GM21360 (cell line): ENCODE measurements around the gene RXRA.

Experiments used
- ATAC-seq: cut with Tn5 transposase; IDR thresholded peaks from one replicate; pipeline ENCODE4 v1.9.1; 2021; ENCODE audit warnings: mild to moderate bottlenecking, moderate library complexity; ENCODE audit not compliant: unreplicated experiment

RXRA gene

DNA sequence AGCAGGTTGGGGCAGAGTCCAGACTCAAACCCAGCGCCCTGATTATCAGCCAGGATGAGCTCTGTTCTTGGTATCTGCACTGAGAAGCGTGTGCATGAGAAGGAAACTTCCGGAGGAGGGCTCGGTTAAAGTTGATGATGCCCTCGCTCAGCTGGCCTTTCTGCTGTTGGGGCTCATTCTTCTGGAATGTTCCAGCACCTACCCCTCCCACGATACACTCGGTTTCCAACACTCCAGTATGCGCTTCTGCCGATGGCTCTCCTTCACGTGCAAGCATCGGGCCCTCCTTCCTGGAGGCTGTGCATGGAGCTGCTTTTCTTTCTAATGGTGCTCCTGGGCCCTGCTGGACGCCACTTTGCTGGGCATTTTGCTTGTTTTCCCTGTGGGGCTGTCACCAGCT is 134.0 kb downstream of the RXRA start:
- no peak for ATAC-seq

DNA sequence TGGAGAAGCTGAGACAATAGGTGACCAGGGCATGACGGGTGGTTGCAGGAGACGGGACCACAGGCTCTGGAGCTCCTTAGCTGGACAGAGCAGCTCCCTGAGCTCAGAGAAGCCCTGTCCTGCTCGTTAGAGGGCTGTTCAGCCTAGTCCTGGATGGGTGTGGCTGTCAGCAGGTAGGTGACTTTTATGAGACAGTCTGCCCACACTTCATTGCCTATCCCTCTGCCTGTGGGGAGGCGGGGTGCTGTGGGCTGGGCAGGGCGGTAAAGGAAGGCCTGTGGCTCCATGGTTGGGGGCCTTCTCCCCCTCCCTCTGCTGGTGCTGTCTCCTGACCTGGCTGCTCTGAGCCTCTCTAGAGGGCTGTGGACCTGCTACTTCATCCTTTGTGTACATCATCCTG is 134.6 kb downstream of the RXRA start:
- no peak for ATAC-seq

DNA sequence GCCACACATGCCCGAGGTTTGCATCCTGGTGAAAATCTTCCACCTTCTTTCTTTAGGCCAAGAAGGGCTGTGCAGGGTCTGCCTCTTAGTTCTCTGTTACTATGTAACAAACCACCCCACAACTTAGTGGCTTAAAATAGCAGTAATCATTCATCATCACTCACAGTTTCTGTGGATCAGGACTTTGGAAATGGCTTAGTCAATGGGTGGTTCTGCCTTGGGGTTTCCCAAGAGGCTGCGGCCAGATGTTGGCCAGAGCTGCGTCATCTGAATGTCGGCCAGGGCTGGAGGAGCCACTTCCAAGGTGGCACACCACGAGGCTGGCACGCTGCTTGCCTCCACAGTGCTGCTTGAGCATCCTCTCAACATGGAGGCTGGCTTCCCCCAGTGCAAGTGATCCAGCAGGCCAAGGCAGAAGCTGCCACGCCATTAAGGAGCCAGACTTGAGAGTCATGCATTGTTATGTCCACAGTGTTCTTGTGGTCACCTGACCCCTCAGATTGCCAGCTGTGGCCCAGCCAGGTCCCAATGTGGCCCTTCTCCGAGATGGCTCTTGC is 135.2 kb downstream of the RXRA start:
- ATAC-seq, result no peak

DNA sequence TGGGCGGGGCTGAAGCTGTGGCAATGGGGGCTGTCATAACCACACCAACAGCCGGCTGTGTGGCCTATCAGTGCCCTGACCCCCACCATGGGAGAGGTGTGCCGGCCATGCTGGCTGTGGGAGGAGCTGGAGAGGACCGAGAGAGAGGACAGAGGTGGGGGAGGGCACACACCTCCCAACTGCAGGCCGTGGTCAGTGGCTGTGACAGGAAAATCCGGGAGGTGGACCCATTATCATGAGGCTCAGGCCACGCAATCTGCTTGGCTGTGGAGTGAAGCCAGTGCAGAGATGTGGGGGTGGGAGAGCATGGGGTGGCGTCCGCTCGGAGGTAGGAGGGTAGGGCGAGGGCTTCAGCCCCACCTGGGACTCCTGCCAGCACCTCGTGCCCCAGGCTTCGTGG is 136.1 kb downstream of the RXRA start:
- ATAC-seq, result no peak

DNA sequence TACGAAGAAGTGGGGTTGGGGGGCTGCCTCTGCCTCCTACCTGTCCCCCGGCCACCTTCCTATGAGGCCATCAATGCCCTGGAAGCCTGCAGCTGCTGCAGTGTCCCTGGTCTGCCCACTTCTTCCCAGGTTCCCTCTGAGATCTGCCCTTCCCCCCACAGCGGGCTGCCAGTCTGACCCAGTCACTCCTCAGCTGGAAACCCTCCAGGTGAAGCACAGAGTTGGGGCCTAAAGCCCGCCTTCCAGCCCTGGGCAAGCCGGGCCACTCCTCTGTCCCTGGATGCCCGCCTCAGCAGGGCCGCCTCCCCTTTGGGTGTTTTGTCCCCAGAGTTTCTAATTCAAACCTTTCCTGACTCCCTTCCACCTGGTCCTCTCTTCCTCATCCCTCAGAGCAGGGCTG is 137.0 kb downstream of the RXRA start:
- no peak for ATAC-seq

DNA sequence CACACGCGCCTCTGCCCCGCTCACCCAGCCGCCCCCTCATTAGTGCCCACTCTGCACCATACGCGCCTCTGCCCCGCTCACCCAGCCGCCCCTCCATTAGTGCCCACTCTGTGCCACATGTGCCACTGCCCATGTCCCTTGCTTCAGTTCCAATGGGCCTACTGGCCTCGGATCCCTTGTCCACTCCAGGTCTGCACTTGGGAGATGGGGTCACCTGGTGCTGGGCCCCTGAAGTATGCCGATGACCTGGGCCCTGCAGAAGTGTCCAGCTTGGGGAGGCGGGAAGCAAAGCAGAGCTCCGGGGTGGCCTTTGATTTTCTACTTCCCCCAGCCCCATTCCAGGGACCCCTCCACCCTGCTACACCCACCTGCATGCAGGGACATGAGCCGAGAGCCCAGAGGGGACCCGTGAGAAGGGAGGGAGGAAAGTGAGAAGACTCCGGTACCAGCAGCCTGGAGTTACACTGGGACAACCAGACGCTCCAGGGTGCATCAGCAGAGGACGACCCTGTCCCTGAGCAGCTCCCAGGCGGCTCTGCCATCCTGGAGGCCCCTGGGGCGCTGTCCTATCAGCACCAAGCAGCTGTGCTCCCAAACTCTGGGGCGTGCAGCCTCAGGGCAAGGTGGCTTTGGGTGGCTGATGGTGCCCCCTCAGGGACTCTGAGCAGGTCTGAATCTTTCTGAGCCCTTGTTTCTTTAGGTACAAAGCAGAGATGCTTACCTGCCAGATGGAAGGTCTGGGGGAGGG is 140.8 kb downstream of the RXRA start:
- ATAC-seq, result no peak

DNA sequence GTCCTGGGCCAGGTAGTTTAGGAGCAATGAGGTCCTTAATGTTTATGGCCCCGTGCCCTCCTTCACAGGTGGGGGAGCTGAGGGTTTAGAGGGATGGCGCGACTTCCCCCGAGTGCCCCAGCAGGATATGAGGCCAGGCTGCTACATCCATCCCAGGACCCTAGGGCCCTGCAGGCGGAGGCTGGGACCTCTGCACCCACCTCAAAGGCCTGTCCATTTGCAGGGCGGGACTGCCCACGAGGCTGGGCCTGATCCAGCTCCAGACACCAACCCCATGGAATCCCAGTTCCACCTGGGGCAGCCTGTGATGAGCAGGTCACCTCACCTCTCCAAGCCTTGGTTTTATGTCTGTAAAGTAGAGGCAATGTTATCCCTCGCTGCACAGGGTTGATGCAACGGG is 142.1 kb downstream of the RXRA start:
- ATAC-seq, result no peak

DNA sequence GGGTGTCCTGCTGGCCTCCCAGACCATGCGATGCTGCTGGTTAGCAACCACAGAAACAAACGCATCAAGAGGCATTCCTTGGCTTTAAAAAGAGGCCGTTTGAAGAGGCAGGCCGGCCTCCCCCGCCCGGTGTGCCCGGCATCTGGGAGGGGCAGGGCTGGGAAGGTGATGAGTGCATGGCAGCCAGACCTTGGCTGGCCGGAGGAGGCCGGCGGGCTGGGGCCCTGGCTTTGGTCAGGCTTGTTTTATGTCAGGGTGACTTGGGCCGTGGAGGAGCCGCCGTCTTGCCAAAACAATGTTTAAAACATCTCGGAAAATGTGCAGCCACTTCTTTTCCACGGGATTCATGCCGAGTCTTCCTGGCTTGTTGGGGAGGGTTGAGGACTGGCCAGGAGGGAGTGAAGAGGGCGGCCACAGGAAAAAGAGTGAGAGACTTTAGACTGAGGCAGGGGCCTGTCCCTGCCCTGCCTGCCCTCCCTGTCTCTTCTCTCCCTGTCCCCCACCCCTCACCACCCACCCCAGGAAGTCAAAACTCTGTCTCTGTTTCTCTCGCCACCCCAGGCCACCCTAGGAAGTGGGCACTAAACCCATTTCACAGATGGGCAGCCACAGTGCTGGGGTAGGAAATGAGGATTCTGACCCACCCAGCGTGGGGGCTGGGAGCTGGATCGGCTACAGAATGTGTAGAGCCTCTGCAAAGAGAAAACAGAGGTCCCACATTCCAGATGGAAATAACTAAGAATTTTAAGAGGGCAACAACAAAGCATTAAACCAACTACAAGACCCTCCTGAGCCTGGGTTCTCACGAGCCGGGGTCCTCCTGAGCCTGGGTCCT is 143.0 kb downstream of the RXRA start:
- ATAC-seq, result no peak

DNA sequence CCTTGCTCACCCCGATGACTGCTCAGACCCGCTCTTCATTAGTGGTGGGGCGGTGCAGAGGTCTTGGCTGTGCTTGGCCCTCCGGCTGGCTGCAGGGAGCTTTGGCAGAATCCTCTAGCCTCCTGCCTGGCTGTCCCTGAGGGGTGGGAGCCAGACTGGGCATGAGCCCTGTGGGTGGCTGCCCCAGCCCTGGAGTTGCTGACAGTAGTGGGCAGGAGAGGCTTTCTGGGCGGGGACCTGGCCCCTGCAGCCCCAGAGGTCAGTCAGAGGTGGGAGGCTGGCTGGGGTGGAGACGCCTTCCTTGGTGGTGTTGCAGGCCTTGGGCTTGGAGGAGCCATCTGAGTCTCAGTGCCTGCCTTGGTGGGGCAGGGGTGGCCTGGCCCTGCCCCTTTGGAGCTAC is 146.0 kb downstream of the RXRA start:
- ATAC-seq, result no peak

DNA sequence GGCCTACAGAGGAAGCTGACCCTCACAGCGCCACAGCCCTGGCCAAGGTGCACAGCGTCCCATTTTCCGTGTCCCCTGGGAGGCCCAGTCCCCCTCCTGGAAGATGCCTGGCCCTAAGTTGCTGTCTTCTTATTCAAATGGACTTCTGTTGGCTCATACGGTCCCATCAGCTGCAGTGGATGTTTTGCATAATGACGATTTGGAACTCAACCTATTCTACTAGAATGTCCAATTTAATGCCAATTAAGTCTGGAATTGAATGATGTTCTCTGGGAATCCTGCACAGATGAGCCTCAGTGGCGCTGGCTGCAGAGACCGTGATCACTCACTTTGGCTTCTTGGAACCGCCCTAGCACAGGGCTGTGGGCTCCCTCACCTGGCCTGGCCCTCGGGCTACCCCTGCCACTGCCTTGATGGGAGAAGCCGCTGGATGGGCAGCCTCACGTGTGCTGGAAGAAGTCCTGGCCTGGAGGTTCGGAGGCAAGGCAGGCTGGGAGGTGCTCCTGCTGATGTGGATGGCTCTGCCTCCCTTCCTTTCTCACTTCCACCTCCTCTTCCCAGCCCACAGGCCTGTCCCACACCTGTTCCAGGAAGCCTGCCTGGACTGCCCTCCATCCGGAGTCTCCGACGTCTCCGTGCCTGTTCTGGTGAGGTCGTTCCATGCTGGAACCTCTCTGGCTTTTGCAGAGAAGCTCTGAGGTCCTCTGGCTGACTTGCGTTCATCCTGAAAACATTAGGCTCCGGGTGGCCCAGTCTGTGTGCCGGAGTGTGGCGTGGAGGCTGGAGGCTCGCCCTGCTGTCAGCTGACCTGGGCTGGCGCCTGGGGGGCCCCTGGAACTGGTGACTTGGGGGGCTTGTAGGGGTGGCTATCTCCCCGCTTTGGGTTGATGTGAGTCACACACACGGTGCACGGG is 147.1 kb downstream of the RXRA start:
- no peak for ATAC-seq

DNA sequence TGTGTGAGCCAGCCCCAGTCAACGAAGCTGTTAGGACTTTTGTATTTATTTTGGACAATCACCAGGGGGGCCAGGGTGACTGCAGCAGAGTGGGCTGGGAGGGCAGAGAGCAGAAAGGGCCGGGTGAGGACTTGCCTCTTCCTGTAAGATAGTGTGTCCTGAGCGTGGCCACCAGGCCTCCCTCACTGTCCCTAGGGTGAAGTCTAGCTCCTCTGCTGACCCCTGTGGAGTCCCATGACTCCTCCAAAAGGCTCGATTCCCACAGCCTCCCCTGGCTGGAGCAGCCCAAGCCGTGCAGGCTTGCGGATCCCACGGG is 147.8 kb downstream of the RXRA start:
- ATAC-seq, result no peak

DNA sequence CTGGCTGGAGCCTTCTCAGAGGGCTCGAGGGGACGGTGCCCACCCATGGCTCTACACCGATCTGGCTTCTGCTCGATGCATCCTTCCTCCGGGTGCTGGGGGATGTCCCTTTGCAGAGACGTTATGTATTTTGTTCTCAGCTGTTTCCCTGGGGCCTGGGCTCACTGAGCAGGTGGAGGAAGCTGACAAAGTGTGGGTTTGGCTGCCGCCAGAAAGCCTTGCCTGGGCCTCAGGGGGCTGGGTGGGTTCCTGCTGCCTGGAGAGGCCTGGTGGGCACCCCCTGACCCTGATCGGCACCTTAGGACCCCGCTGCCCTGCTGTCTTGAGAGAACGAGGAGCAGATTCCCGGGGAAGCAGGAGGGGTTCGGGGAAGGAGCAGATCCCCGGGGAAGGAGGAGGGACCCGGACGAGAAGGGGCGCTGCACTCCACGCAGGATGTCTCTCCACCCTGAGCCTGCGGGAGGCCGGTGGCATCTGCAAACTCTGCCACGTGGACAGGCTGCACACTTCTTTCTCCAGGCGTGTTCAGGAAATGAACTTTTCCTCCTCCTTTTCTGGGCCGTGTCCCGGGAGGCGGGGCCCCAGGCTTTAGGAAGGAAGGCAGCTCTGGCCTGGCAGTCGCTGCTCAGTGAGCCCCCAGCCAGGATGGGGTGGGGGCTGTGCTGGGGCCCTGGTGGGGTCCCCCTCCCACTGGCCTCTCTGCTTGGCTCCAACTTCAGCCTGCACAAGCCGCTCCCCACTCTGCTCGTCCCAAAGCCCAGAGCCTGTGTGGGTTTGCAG is 148.9 kb downstream of the RXRA start:
- ATAC-seq, result no peak

DNA sequence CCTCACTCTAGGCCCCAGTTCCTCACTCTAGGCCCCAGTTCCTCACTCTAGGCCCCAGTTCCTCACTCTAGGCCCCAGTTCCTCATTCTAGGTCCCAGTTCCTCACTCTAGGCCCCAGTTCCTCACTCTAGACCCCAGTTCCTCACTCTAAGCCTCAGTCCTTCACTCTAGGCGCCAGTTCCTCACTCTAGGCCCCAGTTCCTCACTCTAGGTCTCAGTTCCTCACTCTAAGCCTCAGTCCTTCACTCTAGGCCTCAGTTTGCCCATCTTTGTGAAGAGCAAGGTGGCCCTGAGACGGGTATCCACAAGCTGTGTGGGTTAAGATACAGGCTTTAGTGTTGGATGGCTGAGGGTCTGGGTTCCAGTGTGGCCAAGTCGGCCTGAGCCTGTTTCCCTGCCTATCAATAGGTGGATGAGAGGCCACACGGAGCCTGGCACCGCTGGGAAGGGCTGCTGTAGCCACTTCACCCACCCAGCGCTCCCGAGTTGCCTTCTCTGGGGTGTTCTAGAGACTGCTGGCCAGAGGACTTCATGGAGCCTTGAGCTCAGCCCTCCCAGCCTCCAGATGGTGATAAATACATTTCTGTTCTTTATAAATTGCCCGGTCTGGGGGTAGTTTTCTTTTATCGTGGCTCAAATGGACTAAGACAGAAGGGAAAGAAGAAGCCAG is 150.2 kb downstream of the RXRA start:
- ATAC-seq, result no peak

DNA sequence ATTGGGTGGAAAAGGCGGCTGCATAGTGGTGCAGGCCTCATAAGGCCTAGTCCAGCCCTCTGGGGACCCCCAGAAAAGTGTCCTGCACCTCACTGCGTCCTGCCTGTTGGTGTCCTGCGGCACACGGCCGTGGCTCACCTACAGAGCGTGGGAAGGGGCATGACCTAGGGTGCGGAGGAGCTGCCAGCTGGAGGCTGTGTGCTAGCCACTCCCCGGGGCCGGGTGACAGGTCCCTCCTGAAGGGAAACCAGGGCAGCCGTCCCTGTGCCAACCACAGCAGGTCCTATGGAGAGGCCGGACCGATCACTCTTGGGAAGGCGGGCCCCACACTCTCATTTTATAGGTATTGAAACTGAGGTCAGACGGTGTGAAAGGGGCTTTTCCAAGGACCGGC is 150.7 kb downstream of the RXRA start:
- no peak for ATAC-seq

DNA sequence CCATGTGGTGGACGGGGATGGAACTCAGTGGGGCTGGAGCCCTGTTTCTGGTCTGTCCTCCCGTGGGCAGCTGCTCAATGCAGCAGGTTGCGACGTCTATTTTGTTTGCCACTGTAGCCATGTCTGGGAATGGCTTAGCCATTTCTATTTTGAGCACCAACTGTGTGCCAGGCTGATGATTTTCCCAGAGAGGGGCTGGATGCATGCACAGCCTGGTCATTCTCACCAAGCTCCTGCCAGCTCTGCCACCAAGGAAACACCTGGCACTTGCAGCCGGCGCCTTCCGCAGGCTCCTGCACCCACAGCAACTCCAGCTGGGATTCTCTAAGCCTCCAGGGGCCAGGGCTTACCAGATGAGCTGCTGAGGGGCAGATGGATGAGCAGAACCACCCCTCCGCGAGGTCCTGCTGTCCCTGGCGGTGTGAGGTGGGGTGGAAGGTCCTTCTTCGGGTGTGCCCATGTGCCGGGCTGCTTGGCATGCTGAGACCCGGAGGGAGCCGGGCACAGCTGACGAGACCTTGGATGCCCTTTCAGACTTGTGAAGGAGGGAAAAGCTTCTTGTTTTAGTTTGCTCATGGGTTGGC is 151.2 kb downstream of the RXRA start:
- ATAC-seq, result no peak

DNA sequence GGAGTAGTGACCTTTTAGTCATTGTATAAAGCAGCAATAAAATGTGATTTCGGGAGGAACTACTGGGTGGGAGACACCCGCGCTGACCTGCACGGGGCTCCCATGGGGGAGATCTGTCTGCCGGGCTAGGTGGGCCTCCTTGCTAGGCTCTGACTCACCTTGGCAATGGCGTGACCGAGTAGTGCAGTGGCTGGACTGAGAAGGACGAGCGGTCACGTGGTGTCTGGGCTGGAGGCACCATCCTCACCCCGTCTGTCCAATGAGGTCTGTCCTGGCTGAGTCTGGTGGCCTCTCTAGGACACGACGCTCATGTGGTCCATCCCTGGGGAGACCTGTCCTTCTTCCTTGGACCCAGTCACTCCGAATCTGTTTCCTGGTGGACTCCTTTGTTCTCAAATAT is 151.7 kb downstream of the RXRA start:
- no peak for ATAC-seq

DNA sequence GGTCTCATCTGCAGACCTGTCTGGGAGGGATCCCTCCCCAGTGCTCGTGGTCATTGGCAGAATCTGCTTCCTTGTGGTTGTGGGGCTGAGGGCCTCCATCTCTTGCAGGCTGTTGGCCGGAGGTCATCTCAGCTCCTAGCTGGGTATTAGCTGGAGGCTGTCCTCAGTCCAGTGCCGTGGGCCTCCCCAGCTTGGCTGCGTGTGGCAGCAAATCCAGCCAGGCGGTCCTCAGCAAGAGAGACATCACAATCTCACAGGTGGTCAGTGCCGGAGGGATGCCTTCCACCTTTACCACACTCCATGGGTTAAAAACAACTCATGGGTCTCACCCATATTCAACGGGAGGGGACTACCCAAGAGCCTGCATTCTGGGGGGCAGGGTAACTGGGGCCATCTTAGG is 155.5 kb downstream of the RXRA start:
- ATAC-seq, result no peak

DNA sequence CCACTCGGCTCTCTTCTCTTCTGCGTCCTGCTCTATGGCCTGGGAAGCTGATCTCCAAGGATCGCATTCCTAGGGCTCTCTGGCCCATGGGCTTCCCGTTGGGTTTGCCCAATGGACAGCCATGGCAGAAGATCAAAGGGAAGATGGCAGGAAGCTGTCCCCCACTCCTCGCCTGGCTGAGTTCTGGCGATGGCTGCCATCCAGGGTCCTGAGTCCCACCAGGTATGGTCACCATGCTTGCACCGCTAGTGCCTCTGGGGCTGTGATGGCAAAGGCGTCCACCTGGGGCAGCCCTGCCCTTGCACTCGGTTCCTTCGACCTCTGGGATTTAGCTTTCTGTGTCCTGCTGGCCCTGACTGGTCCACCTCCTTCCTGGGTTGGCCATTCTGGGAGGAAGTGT is 156.0 kb downstream of the RXRA start:
- no peak for ATAC-seq

DNA sequence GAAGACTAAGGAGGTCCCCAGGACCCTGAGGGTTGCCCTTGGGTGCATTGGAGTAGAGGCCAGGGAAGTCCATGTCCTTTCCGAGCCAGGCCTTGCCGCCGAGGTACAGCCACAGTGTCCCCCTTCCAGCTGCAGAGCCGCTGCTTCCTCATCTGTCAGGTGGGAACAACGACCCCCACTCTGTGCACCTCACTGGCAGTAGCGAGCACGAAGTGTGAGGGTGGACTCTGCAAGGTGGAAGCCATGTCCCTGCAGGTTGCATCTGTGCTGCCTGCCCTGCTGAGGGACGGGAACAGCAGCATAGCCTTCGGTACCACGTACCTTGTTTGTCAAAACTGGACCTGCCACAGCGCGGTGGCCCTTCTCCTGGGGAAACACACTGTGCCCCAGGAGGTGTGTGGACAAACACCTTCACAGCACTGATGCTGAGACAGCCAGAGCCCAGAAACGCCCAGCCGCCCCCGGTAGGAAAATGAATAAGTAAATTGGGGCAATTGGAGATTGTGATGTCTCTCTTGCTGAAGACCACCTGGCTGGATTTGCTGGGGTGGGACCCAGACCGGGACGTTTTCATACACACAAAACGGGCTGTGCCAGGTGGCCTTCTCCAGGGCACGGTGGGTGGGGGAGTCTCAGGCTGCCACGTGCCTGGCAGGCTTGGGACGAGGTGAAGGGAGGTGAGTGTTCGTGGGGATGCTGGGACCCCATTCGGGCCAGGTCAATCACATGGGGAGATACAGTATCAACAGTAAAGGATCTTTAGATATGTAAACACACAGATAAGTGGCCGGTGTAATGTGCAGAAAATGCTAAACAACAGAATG is 157.3 kb downstream of the RXRA start:
- ATAC-seq, result no peak
